B cell (primary cell): ENCODE results near the gene KIF16B. TPM values are rescaled to one million over a fixed set of nuclear protein-coding genes. Genes with fewer than 3 reads are reported as not detected.

Source experiments
- ATAC-seq: fragments of 200-7000 bp; cut with Tn5 transposase; one replicate; pipeline ENCODE4 v1.10.0; 2021; ENCODE audit warnings: low read depth, mild to moderate bottlenecking, moderate number of reproducible peaks, moderate library complexity
- CTCF ChIA-PET: fragments of 350-600 bp; sonication (Branson Sonifier 250); formaldehyde crosslinking; loops from one replicate; lab custom pipeline; 2021; ENCODE audit warnings: antibody characterized with exemption, inconsistent platforms; lab: Charles Lee
- POLR2A ChIA-PET: fragments of 350-600 bp; sonication (Branson Sonifier 250); formaldehyde crosslinking; loops from one replicate; lab custom pipeline; 2021; ENCODE audit warnings: antibody characterized with exemption; lab: Charles Lee
- DNase-seq: peaks from one replicate; pipeline ENCODE4 v3.0.0; 2013
- H2AFZ ChIP-seq: 2 replicates; pipeline ENCODE4 v1.6.1; 2012; ENCODE audit warnings: mild to moderate bottlenecking, low read depth, low read length; ENCODE audit not compliant: insufficient read depth, poor library complexity, severe bottlenecking
- H3K27ac ChIP-seq, 2 donors: 1 replicate in 1 of 2; 2 replicates in 1 of 2; pipeline ENCODE4 v1.5.1; 2012 to 2013; ENCODE audit warnings: low read length in 2 of 2, mild to moderate bottlenecking in 2 of 2, moderate library complexity in 1 of 2
- H3K27me3 ChIP-seq, 4 experiments: fragments of 200-600 bp in 1 of 4; sonication (generic) in 1 of 4; replicated peaks in 1 of 4; 1 replicate in 2 of 4; 2 replicates in 2 of 4; pipeline versions ENCODE4 v1.6.1 to v1.7.0; 2013 to 2016; ENCODE audit warnings: low read length in 3 of 4, mild to moderate bottlenecking in 2 of 4, mixed read lengths in 1 of 4, moderate library complexity in 1 of 4; ENCODE audit not compliant: insufficient read depth in 4 of 4, control insufficient read depth in 3 of 4; ENCODE audit errors: control extremely low read depth in 1 of 4
- H3K36me3 ChIP-seq, 2 experiments: replicated peaks in 1 of 2; 1 replicate in 1 of 2; 2 replicates in 1 of 2; pipeline versions ENCODE4 v1.6.1 to v1.7.1; 2013; ENCODE audit warnings: low read length in 1 of 2; ENCODE audit not compliant: insufficient read depth in 2 of 2, control insufficient read depth in 1 of 2; ENCODE audit errors: control extremely low read depth in 1 of 2, extremely low read depth in 1 of 2
- H3K4me1 ChIP-seq, 2 donors: fragments of 200-600 bp in 1 of 2; sonication (generic) in 1 of 2; 1 replicate in 1 of 2; 2 replicates in 1 of 2; pipeline versions ENCODE4 v1.5.1 to v1.6.1; 2013 to 2017; ENCODE audit warnings: low read length in 2 of 2; ENCODE audit not compliant: control insufficient read depth in 2 of 2, insufficient read depth in 2 of 2
- H3K4me2 ChIP-seq: replicated peaks from 2 replicates; pipeline ENCODE3; 2012; ENCODE audit warnings: mild to moderate bottlenecking, low read depth, low read length; ENCODE audit not compliant: poor library complexity, severe bottlenecking
- H3K4me3 ChIP-seq, 5 experiments: fragments of 200-600 bp in 1 of 5; sonication (generic) in 1 of 5; 1 replicate in 3 of 5; 2 replicates in 2 of 5; pipeline versions ENCODE4 v1.5.1 to v1.7.0; 2011 to 2016; ENCODE audit warnings: low read length in 4 of 5, mild to moderate bottlenecking in 4 of 5, low read depth in 2 of 5, control low read depth in 1 of 5, moderate library complexity in 1 of 5; ENCODE audit not compliant: insufficient read depth in 1 of 5; ENCODE audit errors: control extremely low read depth in 1 of 5, extremely low read depth in 1 of 5
- H3K79me2 ChIP-seq: fragments of 200-600 bp; sonication (generic); one replicate; pipeline ENCODE4 v1.6.0; 2016; ENCODE audit warnings: low read length; ENCODE audit not compliant: control insufficient read depth, insufficient read depth
- H3K9ac ChIP-seq: fragments of 200-600 bp; sonication (generic); 2 replicates; pipeline ENCODE4 v1.6.1; 2017; ENCODE audit warnings: mild to moderate bottlenecking, low read length, moderate library complexity
- H3K9me3 ChIP-seq, 3 donors: one replicate each; pipeline versions ENCODE4 v1.6.1 to v1.7.1; 2013; ENCODE audit warnings: low read length in 2 of 3; ENCODE audit not compliant: control insufficient read depth in 2 of 3, insufficient read depth in 1 of 3; ENCODE audit errors: control extremely low read depth in 1 of 3
- H4K20me1 ChIP-seq: 2 replicates; pipeline ENCODE4 v1.6.0; 2012; ENCODE audit warnings: mild to moderate bottlenecking, low read length; ENCODE audit not compliant: insufficient read depth, control insufficient read depth, poor library complexity, severe bottlenecking
- H3K27ac Mint-ChIP-seq: one replicate; pipeline ENCODE4 v1.8.0; 2021; ENCODE audit warnings: mixed read lengths
- H3K27me3 Mint-ChIP-seq: one replicate; pipeline ENCODE4 v1.8.0; 2021; ENCODE audit warnings: mixed read lengths
- H3K4me1 Mint-ChIP-seq: one replicate; pipeline ENCODE4 v1.8.0; 2021; ENCODE audit warnings: mixed read lengths
- H3K4me3 Mint-ChIP-seq: one replicate; pipeline ENCODE4 v1.8.0; 2021; ENCODE audit warnings: mixed read lengths
- H3K9me3 Mint-ChIP-seq: one replicate; pipeline ENCODE4 v1.8.0; 2022; ENCODE audit warnings: mixed read lengths; ENCODE audit not compliant: insufficient read depth
- EZH2 ChIP-seq: IDR thresholded peaks from 2 replicates; pipeline ENCODE4 v1.6.1; 2012; ENCODE audit warnings: borderline replicate concordance, low read depth, mild to moderate bottlenecking, moderate library complexity, low read length; ENCODE audit not compliant: insufficient read depth, poor library complexity, severe bottlenecking
- WGBS: methylation state at CpG from one replicate; pipeline ENCODE4 v1.1.5; 2013; ENCODE audit warnings: missing lambda C conversion rate; ENCODE audit not compliant: insufficient coverage; 5-methylcytosine and 5-hydroxymethylcytosine counted together
- intact Hi-C: fragments of 100-400 bp; cut with micrococcal nuclease; formaldehyde crosslinking; loops from one replicate; pipeline ENCODE4 v1.10.0; 2022
- polyA plus RNA-seq: library from polyadenylated mRNA; depleted of rRNA; stranded (reverse); fragments of >200 nt; gene quantifications from 2 replicates; pipeline ENCODE4 v1.2.3, GENCODE V29; 2012
- total RNA-seq, 2 donors: library from RNA; stranded (reverse); fragments of 120-200 nt in 1 of 2; gene quantifications; 1 replicate in 1 of 2; 2 replicates in 1 of 2; pipeline versions ENCODE4 v1.2.3 to v1.2.4, GENCODE V29; 2013 to 2022
- TF ChIP-seq, protein P1 (sequence below): fragments of 200-600 bp; IDR thresholded peaks from one replicate; pipeline ENCODE4 v1.8.0; 2022; ENCODE audit warnings: antibody characterized with exemption, mild to moderate bottlenecking

The KIF16B gene
- total and polyA plus RNA-seq, 2 donors (not counting 1 experiment from before 2014, with no cell fraction given): 4.5 to 13.0 TPM

DNA sequence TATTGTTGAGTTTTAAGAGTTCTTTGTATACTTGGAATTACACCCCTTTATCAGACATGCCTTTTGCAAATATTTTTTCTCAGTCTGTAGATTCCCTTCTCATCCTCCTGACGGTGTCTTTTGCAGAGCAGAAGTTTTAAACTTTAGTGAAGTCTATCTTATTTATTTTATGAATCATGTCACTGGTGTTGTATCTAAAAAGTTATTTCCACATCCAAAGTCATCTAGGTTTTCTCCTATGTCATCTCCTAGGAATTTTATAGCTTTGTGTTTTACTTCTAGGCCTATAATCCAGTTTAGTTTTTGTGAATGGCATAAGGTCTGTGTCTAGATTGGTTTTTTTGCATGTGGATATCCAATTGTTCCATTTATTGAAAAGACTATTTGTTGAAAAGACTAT, 271.3 kb downstream of the KIF16B start:
- CTCF ChIA-PET: no interaction called here
- Histone ChIP-seq H4K20me1 (no peaks in the 10 kb centered on the region), H2AFZ (no peak overlapping the region), H3K4me3 (no peak overlapping the region), H3K4me2 (no peak overlapping the region), H3K4me1 (no peaks in the 10 kb centered on the region), H3K9ac (no peak overlapping the region), H3K27ac (no peak overlapping the region), H3K79me2 (no peaks in the 10 kb centered on the region), H3K27me3 (no peaks in the 10 kb centered on the region), H3K9me3 (peaks cover 7 to 21% (median 7%) of the 10 kb centered on the region in 3 donors), H3K36me3 (peaks cover 0 to 2% of the 10 kb centered on the region in 2 experiments)
- WGBS: no CpG with 5 or more reads among the region's 1 CpG
- ATAC-seq (no peak), DNase-seq (no peak)
- peaks cover 12% of the 10 kb centered on the region for H3K9me3 Mint-ChIP-seq
- POLR2A ChIA-PET: no interaction called here
- H3K4me3 Mint-ChIP-seq: no peak overlapping the region
- intact Hi-C loops: no loop called here
- H3K4me1 Mint-ChIP-seq: no peaks in the 10 kb centered on the region
- no peaks in the 10 kb centered on the region for H3K27me3 Mint-ChIP-seq
- TF ChIP-seq, protein P1, sequence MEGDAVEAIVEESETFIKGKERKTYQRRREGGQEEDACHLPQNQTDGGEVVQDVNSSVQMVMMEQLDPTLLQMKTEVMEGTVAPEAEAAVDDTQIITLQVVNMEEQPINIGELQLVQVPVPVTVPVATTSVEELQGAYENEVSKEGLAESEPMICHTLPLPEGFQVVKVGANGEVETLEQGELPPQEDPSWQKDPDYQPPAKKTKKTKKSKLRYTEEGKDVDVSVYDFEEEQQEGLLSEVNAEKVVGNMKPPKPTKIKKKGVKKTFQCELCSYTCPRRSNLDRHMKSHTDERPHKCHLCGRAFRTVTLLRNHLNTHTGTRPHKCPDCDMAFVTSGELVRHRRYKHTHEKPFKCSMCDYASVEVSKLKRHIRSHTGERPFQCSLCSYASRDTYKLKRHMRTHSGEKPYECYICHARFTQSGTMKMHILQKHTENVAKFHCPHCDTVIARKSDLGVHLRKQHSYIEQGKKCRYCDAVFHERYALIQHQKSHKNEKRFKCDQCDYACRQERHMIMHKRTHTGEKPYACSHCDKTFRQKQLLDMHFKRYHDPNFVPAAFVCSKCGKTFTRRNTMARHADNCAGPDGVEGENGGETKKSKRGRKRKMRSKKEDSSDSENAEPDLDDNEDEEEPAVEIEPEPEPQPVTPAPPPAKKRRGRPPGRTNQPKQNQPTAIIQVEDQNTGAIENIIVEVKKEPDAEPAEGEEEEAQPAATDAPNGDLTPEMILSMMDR: no peak
- no peak for TF ChIP-seq EZH2
- no peak overlapping the region for H3K27ac Mint-ChIP-seq

DNA sequence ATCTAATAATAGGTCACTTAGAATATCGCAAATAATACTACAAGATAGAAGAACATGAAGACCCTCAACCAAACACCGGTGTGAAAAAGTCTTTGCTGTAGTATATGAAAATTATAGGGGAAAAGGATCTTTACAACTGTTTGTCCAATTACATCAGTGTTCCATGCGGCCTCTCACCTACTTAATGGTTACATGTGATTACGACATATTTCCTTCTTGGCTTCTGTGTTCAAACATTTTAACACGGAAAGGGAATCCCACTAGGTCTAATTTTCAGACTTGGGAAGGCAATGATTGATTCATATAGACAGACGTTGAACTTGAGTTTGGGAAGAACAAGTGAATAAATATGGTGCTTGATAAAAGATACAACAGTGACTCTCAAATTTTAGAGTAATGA, 273.4 kb downstream of the KIF16B start:
- CTCF ChIA-PET: no interaction called here
- 100% methylated on average over 2 of the region's 6 CpGs for WGBS
- Histone ChIP-seq H3K4me1 (no peaks in the 10 kb centered on the region), H2AFZ (no peak overlapping the region), H3K27ac (no peak overlapping the region), H4K20me1 (no peaks in the 10 kb centered on the region), H3K36me3 (no peaks in the 10 kb centered on the region), H3K4me3 (no peak overlapping the region), H3K79me2 (no peaks in the 10 kb centered on the region), H3K9me3 (peaks cover 6 to 21% (median 7%) of the 10 kb centered on the region in 3 donors), H3K9ac (no peak overlapping the region), H3K27me3 (no peaks in the 10 kb centered on the region), H3K4me2 (no peak overlapping the region)
- intact Hi-C loops: no loop called here
- Mint-ChIP-seq H3K27me3 (no peaks in the 10 kb centered on the region), H3K4me3 (no peak overlapping the region), H3K4me1 (no peaks in the 10 kb centered on the region), H3K27ac (no peak overlapping the region), H3K9me3 (peaks cover 10% of the 10 kb centered on the region)
- no peak for DNase-seq
- POLR2A ChIA-PET: no interaction called here
- ATAC-seq: no peak
- TF ChIP-seq, protein P1: no peak
- no peak for TF ChIP-seq EZH2
